ENCODE measurements around the gene ICAM3. TPM values are rescaled to one million over a fixed set of nuclear protein-coding genes. Genes with fewer than 3 reads are reported as not detected.

Gene ICAM3
- total and polyA plus RNA-seq, 2 experiments from 2014 or later = 8.6 to 23.4 TPM

DNA sequence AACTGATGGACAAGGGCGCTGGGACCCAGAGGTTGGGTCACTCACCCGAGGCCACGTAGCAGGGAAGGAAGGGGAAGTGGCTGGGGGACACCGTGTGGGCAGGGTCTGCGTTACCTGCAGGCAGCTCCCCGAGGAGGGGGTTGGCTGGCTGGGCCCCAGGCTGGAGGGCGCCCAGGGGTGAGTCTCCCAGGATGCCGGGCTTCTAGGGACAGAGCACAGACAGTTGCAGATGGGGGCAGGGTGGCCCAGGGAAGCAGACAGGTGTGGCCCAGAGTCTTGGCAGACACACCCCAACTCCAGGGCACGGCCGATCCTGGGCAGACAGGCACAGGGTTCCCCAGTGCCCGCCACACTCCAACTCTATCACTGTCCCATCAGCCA is 18.0 kb downstream of the ICAM3 start:
- Histone ChIP-seq H3K27me3 (replicated peaks; ENCODE audit: insufficient read depth) (no peaks in the 10 kb centered on the region), H3K4me3 (no peak overlapping the region)

GRCh38 chr19:10320602-10321416 is 18.6 kb downstream of the ICAM3 start:
- Histone ChIP-seq H3K9ac (no peak overlapping the region), H3K36me3 (ENCODE audit: low read depth) (peaks cover 15% of the 10 kb centered on the region; the same call in 1 of the 2 replicates), H3K79me2 (ENCODE audit: insufficient read depth) (peaks cover 14% of the 10 kb centered on the region; the same call in 1 of the 2 replicates), H3K4me3 (no peak overlapping the region), H4K20me1 (ENCODE audit: insufficient read depth) (no peaks in the 10 kb centered on the region), H3K4me1 (ENCODE audit: insufficient read depth) (0 out of 2 replicates have a peak, but pooled peaks cover 4% of the 10 kb centered on the region), H2AFZ (no peak overlapping the region), H3K4me2 (ENCODE audit: unreplicated experiment) (no peak overlapping the region), H3F3A (ENCODE audit: insufficient read depth) (no peaks in the 10 kb centered on the region), H3K27me3 (replicated peaks; ENCODE audit: insufficient read depth) (no peaks in the 10 kb centered on the region), H3K27ac (no peak overlapping the region), H3K9me3 (ENCODE audit: low read depth) (no peaks in the 10 kb centered on the region), H3K9me2 (ENCODE audit: insufficient read depth) (no peaks in the 10 kb centered on the region)
- WGBS, 2 experiments (ENCODE audit: low coverage in 1 of 2, low lambda C conversion rate in 2 of 2, missing lambda C conversion rate in 2 of 2) = 95 to 96% methylated on average over 12 to 32 of the region's 32 CpGs
- DNase-seq = no peak
- TF ChIP-seq EZH2 (IDR thresholded peaks at IDR 0.05; ENCODE audit: insufficient read depth, poor library complexity, severe bottlenecking) = no peak
- TF ChIP-seq EZH2phosphoT487 (IDR thresholded peaks at IDR 0.05; ENCODE audit: insufficient read depth, low read depth) = no peak
- in situ Hi-C loops (cut with MboI) = no loop called here

More for the DNA sequence above, 18.0 kb downstream of the ICAM3 start:
- in situ Hi-C loops (cut with MboI) = no loop called here
- H3K36me3 ChIP-seq (ENCODE audit: low read depth) = peaks cover 16% of the 10 kb centered on the region; the same call in 1 of the 2 replicates
- WGBS, 2 experiments (ENCODE audit: low coverage in 1 of 2, low lambda C conversion rate in 2 of 2, missing lambda C conversion rate in 2 of 2) = 93% methylated on average over 11 of the region's 11 CpGs
- H3K4me1 ChIP-seq (ENCODE audit: insufficient read depth) = no peaks in the 10 kb centered on the region
- H3K9me3 ChIP-seq (ENCODE audit: low read depth) = no peaks in the 10 kb centered on the region
- no peaks in the 10 kb centered on the region for H3F3A ChIP-seq (ENCODE audit: insufficient read depth)
- no peak overlapping the region for H2AFZ ChIP-seq
- peaks cover 20% of the 10 kb centered on the region; the same call in 1 of the 2 replicates for H3K79me2 ChIP-seq (ENCODE audit: insufficient read depth)
- H3K9me2 ChIP-seq (ENCODE audit: insufficient read depth) = no peaks in the 10 kb centered on the region
- no peaks in the 10 kb centered on the region for H4K20me1 ChIP-seq (ENCODE audit: insufficient read depth)
- no peak for TF ChIP-seq EZH2phosphoT487 (IDR thresholded peaks at IDR 0.05; ENCODE audit: insufficient read depth, low read depth)
- no peak for TF ChIP-seq EZH2 (IDR thresholded peaks at IDR 0.05; ENCODE audit: insufficient read depth, poor library complexity, severe bottlenecking)
- H3K27ac ChIP-seq = no peak overlapping the region
- no peak overlapping the region for H3K9ac ChIP-seq
- no peak overlapping the region for H3K4me2 ChIP-seq (ENCODE audit: unreplicated experiment)
- DNase-seq = no peak

DNA sequence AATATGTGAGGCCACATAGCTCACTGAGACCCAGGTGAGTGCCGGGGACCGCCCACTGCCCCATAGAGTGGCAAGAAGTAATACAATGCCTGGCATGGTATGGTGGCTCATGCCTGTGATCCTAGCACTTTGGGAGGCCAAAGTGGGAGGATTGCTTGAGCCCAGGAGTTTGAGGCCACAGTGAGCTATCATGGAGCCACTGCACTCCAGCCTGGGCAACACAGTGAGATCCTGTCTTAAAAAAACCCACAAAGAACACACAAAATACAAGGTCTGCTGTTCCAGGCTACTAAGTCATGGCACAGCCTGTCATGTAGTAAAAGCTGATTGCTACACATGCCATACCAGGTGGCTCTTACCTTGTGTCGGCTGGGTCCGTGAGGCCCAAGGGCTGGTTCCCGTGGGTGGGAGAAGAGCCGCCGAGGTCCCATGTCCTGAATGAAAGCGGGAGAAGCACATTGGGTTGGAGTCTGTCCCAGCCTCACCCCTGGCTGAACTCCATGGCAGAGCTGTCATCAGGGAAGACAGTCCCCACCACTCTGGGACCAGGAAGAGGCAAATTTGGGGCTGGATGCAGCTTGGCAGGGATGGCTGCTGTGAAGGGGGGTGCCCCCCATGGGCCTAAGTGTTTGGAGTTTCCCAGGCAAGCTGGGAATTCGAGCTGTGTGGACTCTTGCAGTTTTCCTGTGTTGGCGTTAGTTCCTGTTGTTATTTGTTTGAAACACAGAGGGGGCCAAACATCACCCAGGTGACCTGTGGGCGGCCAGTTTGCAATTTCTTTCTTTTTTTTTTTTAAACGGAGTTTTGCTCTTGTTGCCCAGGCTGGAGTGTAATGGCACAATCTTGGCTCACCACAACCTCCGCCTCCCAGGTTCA is 20.4 kb downstream of the ICAM3 start:
- H3K79me2 ChIP-seq (ENCODE audit: insufficient read depth) = peaks cover 14% of the 10 kb centered on the region
- H3K9me3 ChIP-seq (ENCODE audit: low read depth) = no peaks in the 10 kb centered on the region
- no peak for TF ChIP-seq EZH2 (IDR thresholded peaks at IDR 0.05; ENCODE audit: insufficient read depth, poor library complexity, severe bottlenecking)
- TF ChIP-seq EZH2phosphoT487 (IDR thresholded peaks at IDR 0.05; ENCODE audit: insufficient read depth, low read depth) = no peak
- H2AFZ ChIP-seq = no peak overlapping the region
- 87% methylated on average over 13 of the region's 13 CpGs for WGBS, 2 experiments (ENCODE audit: low coverage in 1 of 2, low lambda C conversion rate in 2 of 2, missing lambda C conversion rate in 2 of 2)
- DNase-seq = no peak
- peaks cover 3% of the 10 kb centered on the region; the same call in 1 of the 2 replicates for H3K36me3 ChIP-seq (ENCODE audit: low read depth)
- H3F3A ChIP-seq (ENCODE audit: insufficient read depth) = no peaks in the 10 kb centered on the region
- in situ Hi-C loops (cut with MboI) = no loop called here
- H3K27me3 ChIP-seq (replicated peaks; ENCODE audit: insufficient read depth) = no peaks in the 10 kb centered on the region
- H3K4me1 ChIP-seq (ENCODE audit: insufficient read depth) = peaks cover 9% of the 10 kb centered on the region; the same call in 1 of the 2 replicates
- H4K20me1 ChIP-seq (ENCODE audit: insufficient read depth) = no peaks in the 10 kb centered on the region
- H3K4me2 ChIP-seq (ENCODE audit: unreplicated experiment) = no peak overlapping the region
- H3K27ac ChIP-seq = no peak overlapping the region
- no peak overlapping the region for H3K4me3 ChIP-seq
- H3K9ac ChIP-seq = no peak overlapping the region
- no peaks in the 10 kb centered on the region for H3K9me2 ChIP-seq (ENCODE audit: insufficient read depth)

DNA sequence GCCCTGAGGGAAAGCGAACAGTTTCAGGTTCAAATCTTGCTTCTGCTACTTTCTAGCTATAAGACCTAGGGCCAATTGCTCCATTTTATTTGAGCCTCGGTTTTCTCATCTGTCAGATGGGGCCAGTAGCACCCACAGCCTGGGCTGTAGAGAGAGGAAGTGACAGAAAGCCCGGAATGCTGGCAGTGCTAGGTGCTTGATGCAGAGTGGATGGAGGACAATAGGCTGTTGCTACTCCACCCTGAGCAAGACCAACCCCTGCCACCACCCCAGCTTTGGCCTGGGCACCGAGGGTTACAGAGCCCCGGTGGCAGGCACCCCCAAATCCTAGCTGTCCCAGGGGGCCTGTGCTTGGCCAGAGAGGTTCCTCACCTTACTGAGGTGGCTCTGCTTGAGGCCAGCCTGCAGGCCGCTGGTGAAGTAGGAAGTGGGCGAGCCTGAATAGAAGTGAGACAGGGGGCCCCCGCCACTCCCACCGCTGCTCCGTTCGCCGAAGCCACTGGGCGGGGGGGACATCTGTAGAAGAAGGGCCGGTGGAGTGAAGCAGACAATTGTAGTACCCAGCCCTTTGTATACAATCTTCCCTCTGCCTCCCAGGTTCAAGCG is 21.5 kb downstream of the ICAM3 start:
- H3F3A ChIP-seq (ENCODE audit: insufficient read depth) = peaks cover 3% of the 10 kb centered on the region; the same call in 1 of the 2 replicates
- no peaks in the 10 kb centered on the region for H3K27me3 ChIP-seq (replicated peaks; ENCODE audit: insufficient read depth)
- H3K27ac ChIP-seq = no peak overlapping the region
- H3K9ac ChIP-seq = no peak overlapping the region
- TF ChIP-seq EZH2phosphoT487 (IDR thresholded peaks at IDR 0.05; ENCODE audit: insufficient read depth, low read depth) (no peak), EZH2 (IDR thresholded peaks at IDR 0.05; ENCODE audit: insufficient read depth, poor library complexity, severe bottlenecking) (no peak)
- H3K4me1 ChIP-seq (ENCODE audit: insufficient read depth) = peaks cover 9% of the 10 kb centered on the region; the same call in 1 of the 2 replicates
- H3K79me2 ChIP-seq (ENCODE audit: insufficient read depth) = peaks cover 20% of the 10 kb centered on the region
- H3K9me3 ChIP-seq (ENCODE audit: low read depth) = no peaks in the 10 kb centered on the region
- no peak overlapping the region for H2AFZ ChIP-seq
- H3K4me3 ChIP-seq = no peak overlapping the region
- no peak overlapping the region for H3K4me2 ChIP-seq (ENCODE audit: unreplicated experiment)
- WGBS, 2 experiments (ENCODE audit: low coverage in 1 of 2, low lambda C conversion rate in 2 of 2, missing lambda C conversion rate in 2 of 2) = 95 to 98% methylated on average over 15 of the region's 15 CpGs
- peaks cover 3% of the 10 kb centered on the region; the same call in 1 of the 2 replicates for H3K36me3 ChIP-seq (ENCODE audit: low read depth)
- H3K9me2 ChIP-seq (ENCODE audit: insufficient read depth) = no peaks in the 10 kb centered on the region
- no peak for DNase-seq
- no peaks in the 10 kb centered on the region for H4K20me1 ChIP-seq (ENCODE audit: insufficient read depth)
- in situ Hi-C loops (cut with MboI) = no loop called here
